ENCODE data around the gene FUT8. TPM values are rescaled to one million over a fixed set of nuclear protein-coding genes. Genes with fewer than 3 reads are reported as not detected.

The FUT8 gene
- polyA plus RNA-seq, 1 of the 3 experiments (the other 2 are of a cell fraction) = 31.7 TPM

DNA sequence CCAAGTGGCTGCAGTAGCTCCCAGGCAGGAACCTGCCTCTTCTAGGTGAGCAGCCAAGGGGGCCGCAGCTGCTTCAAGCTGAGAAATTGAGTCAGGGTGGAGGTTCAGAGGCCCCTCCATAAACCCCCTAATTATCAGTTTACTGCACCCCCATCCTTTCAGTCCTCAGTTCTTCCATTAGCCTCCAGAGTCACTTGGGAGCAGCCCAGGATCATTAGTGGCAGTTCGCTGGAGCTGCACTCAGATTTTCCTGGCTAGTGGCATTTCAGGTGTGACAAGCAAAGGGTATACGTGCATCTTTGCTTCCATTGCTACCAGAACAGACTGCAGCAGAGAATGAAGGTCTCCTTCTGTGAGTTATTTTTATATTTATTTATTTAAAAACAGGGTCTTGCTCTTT lies 358.7 kb downstream of the FUT8 start:
- TF ChIP-seq, protein P1, sequence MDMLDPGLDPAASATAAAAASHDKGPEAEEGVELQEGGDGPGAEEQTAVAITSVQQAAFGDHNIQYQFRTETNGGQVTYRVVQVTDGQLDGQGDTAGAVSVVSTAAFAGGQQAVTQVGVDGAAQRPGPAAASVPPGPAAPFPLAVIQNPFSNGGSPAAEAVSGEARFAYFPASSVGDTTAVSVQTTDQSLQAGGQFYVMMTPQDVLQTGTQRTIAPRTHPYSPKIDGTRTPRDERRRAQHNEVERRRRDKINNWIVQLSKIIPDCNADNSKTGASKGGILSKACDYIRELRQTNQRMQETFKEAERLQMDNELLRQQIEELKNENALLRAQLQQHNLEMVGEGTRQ (IDR thresholded peaks at IDR 0.05; ENCODE audit: borderline replicate concordance, low read depth, low read length) = no peak
- TF ChIP-seq, protein P2, sequence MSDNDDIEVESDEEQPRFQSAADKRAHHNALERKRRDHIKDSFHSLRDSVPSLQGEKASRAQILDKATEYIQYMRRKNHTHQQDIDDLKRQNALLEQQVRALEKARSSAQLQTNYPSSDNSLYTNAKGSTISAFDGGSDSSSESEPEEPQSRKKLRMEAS (IDR thresholded peaks at IDR 0.05; ENCODE audit: low read depth) = no peak
- TF ChIP-seq, protein P3, sequence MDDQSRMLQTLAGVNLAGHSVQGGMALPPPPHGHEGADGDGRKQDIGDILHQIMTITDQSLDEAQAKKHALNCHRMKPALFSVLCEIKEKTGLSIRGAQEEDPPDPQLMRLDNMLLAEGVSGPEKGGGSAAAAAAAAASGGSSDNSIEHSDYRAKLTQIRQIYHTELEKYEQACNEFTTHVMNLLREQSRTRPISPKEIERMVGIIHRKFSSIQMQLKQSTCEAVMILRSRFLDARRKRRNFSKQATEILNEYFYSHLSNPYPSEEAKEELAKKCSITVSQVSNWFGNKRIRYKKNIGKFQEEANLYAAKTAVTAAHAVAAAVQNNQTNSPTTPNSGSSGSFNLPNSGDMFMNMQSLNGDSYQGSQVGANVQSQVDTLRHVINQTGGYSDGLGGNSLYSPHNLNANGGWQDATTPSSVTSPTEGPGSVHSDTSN (IDR thresholded peaks at IDR 0.05) = no peak
- TF ChIP-seq FOXM1 (IDR thresholded peaks at IDR 0.05; ENCODE audit: low read depth) (no peak), EZH2phosphoT487 (IDR thresholded peaks at IDR 0.05; ENCODE audit: borderline replicate concordance, low read depth) (no peak), NFIC (IDR thresholded peaks at IDR 0.05; ENCODE audit: borderline replicate concordance) (no peak)
- H3K9ac ChIP-seq = no peak overlapping the region
- H3K27me3 ChIP-seq (ENCODE audit: insufficient read depth) = no peaks in the 10 kb centered on the region
- no peak overlapping the region for H3K4me2 ChIP-seq
- DNase-seq = no peak
- no peak overlapping the region for H3K27ac ChIP-seq (ENCODE audit: low read depth in 2 of 2, low read length in 1 of 2)
- H2AFZ ChIP-seq (ENCODE audit: low read depth) = no peak overlapping the region
- H3K9me2 ChIP-seq = no peaks in the 10 kb centered on the region
- H3K36me3 ChIP-seq (replicated peaks in 1 of 2; ENCODE audit: control insufficient read depth in 1 of 2, insufficient read depth in 2 of 2, low read length in 1 of 2) = no peaks in the 10 kb centered on the region
- ChIA-PET POLR2A (no interaction called here), CTCF (interaction anchor here (1.6 kb wide), 1 partner anchor 53 kb away, joined by 7 read pairs; no protein-coding TSS in a partner anchor)
- H3K79me2 ChIP-seq (ENCODE audit: insufficient read depth) = no peaks in the 10 kb centered on the region
- H3K9me3 ChIP-seq = no peaks in the 10 kb centered on the region
- H3K4me3 ChIP-seq (ENCODE audit: low read depth in 2 of 2, low read length in 1 of 2) = no peak overlapping the region
- H3F3A ChIP-seq (replicated peaks; ENCODE audit: insufficient read depth) = no peaks in the 10 kb centered on the region
- no peaks in the 10 kb centered on the region for H4K20me1 ChIP-seq (ENCODE audit: insufficient read depth)
- 65% methylated on average over 3 of the region's 3 CpGs for WGBS (ENCODE audit: low lambda C conversion rate)
- H3K4me1 ChIP-seq (ENCODE audit: control insufficient read depth in 1 of 2, insufficient read depth in 2 of 2, low read depth in 1 of 2, low read length in 1 of 2) = no peaks in the 10 kb centered on the region

DNA sequence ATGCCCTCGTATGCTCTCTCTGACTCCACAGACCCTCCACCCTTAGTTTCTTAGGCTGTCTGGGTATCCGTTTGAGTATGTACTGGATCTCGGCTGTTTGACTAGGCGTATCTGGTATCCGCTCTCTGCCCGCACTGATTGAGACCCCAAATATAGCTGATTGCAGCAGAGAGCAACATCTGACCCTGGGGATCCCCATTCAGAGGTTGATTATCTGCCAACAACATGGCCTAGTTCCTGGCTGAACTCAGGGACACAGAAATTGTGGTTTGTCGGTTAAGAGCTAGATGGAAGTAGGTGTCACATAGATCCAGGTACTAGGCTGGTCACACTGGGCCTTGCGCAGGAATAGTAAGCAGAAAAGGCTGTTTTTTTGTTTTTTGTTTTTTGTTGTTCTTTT lies 359.9 kb downstream of the FUT8 start:
- POLR2A ChIA-PET = no interaction called here
- 88% methylated on average over 8 of the region's 8 CpGs for WGBS (ENCODE audit: low lambda C conversion rate)
- H3K79me2 ChIP-seq (ENCODE audit: insufficient read depth) = no peaks in the 10 kb centered on the region

More for the DNA sequence above, 359.9 kb downstream of the FUT8 start:
- TF ChIP-seq MEF2A (IDR thresholded peaks at IDR 0.05; ENCODE audit: borderline replicate concordance, low read depth) = no peak
- TF ChIP-seq ELF1 (IDR thresholded peaks at IDR 0.05) = no peak
- TF ChIP-seq TEAD4 (IDR thresholded peaks at IDR 0.05; ENCODE audit: borderline replicate concordance, insufficient read depth) = no peak
- TF ChIP-seq, protein P4, sequence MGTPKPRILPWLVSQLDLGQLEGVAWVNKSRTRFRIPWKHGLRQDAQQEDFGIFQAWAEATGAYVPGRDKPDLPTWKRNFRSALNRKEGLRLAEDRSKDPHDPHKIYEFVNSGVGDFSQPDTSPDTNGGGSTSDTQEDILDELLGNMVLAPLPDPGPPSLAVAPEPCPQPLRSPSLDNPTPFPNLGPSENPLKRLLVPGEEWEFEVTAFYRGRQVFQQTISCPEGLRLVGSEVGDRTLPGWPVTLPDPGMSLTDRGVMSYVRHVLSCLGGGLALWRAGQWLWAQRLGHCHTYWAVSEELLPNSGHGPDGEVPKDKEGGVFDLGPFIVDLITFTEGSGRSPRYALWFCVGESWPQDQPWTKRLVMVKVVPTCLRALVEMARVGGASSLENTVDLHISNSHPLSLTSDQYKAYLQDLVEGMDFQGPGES (IDR thresholded peaks at IDR 0.05; ENCODE audit: low read depth, low read length) = no peak
- no peak for TF ChIP-seq RAD21 (IDR thresholded peaks at IDR 0.05; ENCODE audit: low read length)
- no peak for TF ChIP-seq MXI1 (IDR thresholded peaks at IDR 0.05; ENCODE audit: low read depth, low read length)
- TF ChIP-seq FOXM1 (IDR thresholded peaks at IDR 0.05; ENCODE audit: low read depth) = no peak
- no peak for TF ChIP-seq YY1 (IDR thresholded peaks at IDR 0.05; ENCODE audit: low read depth)
- TF ChIP-seq GATA2 (CRISPR knock-in tag; IDR thresholded peaks at IDR 0.05) = no peak
- H3K9ac ChIP-seq = no peak overlapping the region
- no peak overlapping the region for H3K27ac ChIP-seq (ENCODE audit: low read depth in 2 of 2, low read length in 1 of 2)
- no peak for DNase-seq
- no peaks in the 10 kb centered on the region for H3K9me3 ChIP-seq
- H3K36me3 ChIP-seq (replicated peaks in 1 of 2; ENCODE audit: control insufficient read depth in 1 of 2, insufficient read depth in 2 of 2, low read length in 1 of 2) = no peaks in the 10 kb centered on the region
- H3K4me3 ChIP-seq (ENCODE audit: low read depth in 2 of 2, low read length in 1 of 2) = no peak overlapping the region
- no peaks in the 10 kb centered on the region for H3K9me2 ChIP-seq
- H3F3A ChIP-seq (replicated peaks; ENCODE audit: insufficient read depth) = no peaks in the 10 kb centered on the region
- H4K20me1 ChIP-seq (ENCODE audit: insufficient read depth) = no peaks in the 10 kb centered on the region
- CTCF ChIA-PET = interaction anchor here (1.2 kb wide), 1 partner anchor 52 kb away, joined by 4 read pairs; no protein-coding TSS in a partner anchor
- no peak overlapping the region for H3K4me2 ChIP-seq
- no peak overlapping the region for H2AFZ ChIP-seq (ENCODE audit: low read depth)
- H3K4me1 ChIP-seq (ENCODE audit: control insufficient read depth in 1 of 2, insufficient read depth in 2 of 2, low read depth in 1 of 2, low read length in 1 of 2) = no peaks in the 10 kb centered on the region
- H3K27me3 ChIP-seq (ENCODE audit: insufficient read depth) = no peaks in the 10 kb centered on the region
